Aorta (tissue), 5 donors: ENCODE data around the gene AFDN. TPM values are rescaled to one million over a fixed set of nuclear protein-coding genes. Genes with fewer than 3 reads are reported as not detected.

Experiments used
- ATAC-seq: fragments of 200-7000 bp; cut with Tn5 transposase; one replicate; pipeline ENCODE4 v1.9.1; 2022; ENCODE audit warnings: moderate library complexity; ENCODE audit not compliant: low FRiP score
- DNase-seq, 2 donors: peaks; one replicate each; pipeline ENCODE4 v3.0.0-alpha.2; 2020
- H3K27ac ChIP-seq, 2 donors: one replicate each; pipeline ENCODE4 v1.5.1; 2013; ENCODE audit warnings: low read length in 2 of 2, mild to moderate bottlenecking in 2 of 2, moderate library complexity in 2 of 2, control low read depth in 1 of 2, inconsistent platforms in 1 of 2, low read depth in 1 of 2
- H3K27me3 ChIP-seq, 2 donors: one replicate each; pipeline ENCODE4 v1.6.1; 2013; ENCODE audit warnings: control low read depth in 1 of 2, low read length in 1 of 2, mild to moderate bottlenecking in 1 of 2, moderate library complexity in 1 of 2; ENCODE audit not compliant: insufficient read depth in 2 of 2, control insufficient read depth in 1 of 2
- H3K36me3 ChIP-seq, 2 donors: one replicate each; pipeline ENCODE4 v1.6.1; 2013; ENCODE audit warnings: control low read depth in 1 of 2, low read length in 1 of 2, mild to moderate bottlenecking in 1 of 2; ENCODE audit not compliant: insufficient read depth in 2 of 2, control insufficient read depth in 1 of 2
- H3K4me1 ChIP-seq, 2 donors: one replicate each; pipeline ENCODE4 v1.6.1; 2013; ENCODE audit warnings: low read length in 2 of 2, control low read depth in 1 of 2, mild to moderate bottlenecking in 1 of 2, moderate library complexity in 1 of 2; ENCODE audit not compliant: insufficient read depth in 2 of 2, control insufficient read depth in 1 of 2
- H3K4me3 ChIP-seq, 2 donors: one replicate each; pipeline ENCODE4 v1.5.1; 2013; ENCODE audit warnings: low read length in 2 of 2, control low read depth in 1 of 2, mild to moderate bottlenecking in 1 of 2
- H3K9me3 ChIP-seq: one replicate; pipeline ENCODE4 v1.6.1; 2013; ENCODE audit warnings: mild to moderate bottlenecking, low read length; ENCODE audit not compliant: control insufficient read depth
- WGBS, 2 donors: extraction: QIAGEN DNeasy Blood & Tissue Kit; methylation state at CpG; one replicate each; pipeline ENCODE4 v1.1.7; 2013; 5-methylcytosine and 5-hydroxymethylcytosine counted together
- intact Hi-C, 2 donors: fragments of 100-400 bp; cut with DNase I; formaldehyde crosslinking; loops; one replicate each; pipeline versions ENCODE4 v1.14.2 to v1.15.0; 2022
- polyA plus RNA-seq, 2 donors: library from polyadenylated mRNA; stranded (reverse); fragments of 200-250 nt; gene quantifications; one replicate each; pipeline ENCODE4 v1.2.3, GENCODE V29; 2013
- total RNA-seq, 2 donors: library from RNA; stranded (reverse); fragmentation: NEBNext Ultra II Directional; extraction: Animal tissue kit (Norgen Biotek cat#: 25700); gene quantifications; one replicate each; pipeline ENCODE4 v1.2.1, GENCODE V29; 2021
- donor health status: healthy with polysubstance abuse.
- donor health status: Bipolar disorder and iron deficiency.
- donor health status: DM: no; HTN: no; CAD: no.
- donor health status: DM: no; HTN: no; CAD: no.
- donor health status: DM: yes; HTN: yes; CAD: no.

Gene AFDN
- total and polyA plus RNA-seq, 4 donors = 15.5 to 99.2 (median 47.5) TPM

DNA sequence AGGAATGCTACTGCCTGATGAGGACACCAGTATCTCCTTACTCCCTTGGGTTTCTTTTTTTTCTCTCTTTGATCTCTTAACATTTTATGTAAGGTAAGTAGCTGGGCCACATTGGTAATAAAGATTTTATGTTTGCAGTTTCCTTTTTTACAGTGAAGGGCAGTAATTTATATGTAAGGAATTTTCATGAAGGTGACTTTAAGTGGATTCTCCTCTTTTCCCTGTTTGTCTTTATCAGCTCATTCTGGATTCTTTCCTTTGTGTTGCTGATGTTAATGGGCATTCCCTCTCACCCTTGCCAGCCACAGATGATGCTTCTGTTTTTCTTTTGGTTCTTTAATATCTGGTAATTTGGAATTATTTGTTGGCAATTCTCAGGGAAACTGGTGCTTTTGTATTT lies 34.7 kb downstream of the AFDN start:
- H3K27me3 ChIP-seq = no peaks in the 10 kb centered on the region
- H3K9me3 ChIP-seq = no peaks in the 10 kb centered on the region
- H3K4me3 ChIP-seq = no peak overlapping the region
- peaks cover 2 to 8% of the 10 kb centered on the region in 2 donors for H3K4me1 ChIP-seq
- intact Hi-C loops = no loop called here
- H3K27ac ChIP-seq = no peak overlapping the region
- no peak for ATAC-seq
- no peaks in the 10 kb centered on the region for H3K36me3 ChIP-seq
- DNase-seq = no peak

DNA sequence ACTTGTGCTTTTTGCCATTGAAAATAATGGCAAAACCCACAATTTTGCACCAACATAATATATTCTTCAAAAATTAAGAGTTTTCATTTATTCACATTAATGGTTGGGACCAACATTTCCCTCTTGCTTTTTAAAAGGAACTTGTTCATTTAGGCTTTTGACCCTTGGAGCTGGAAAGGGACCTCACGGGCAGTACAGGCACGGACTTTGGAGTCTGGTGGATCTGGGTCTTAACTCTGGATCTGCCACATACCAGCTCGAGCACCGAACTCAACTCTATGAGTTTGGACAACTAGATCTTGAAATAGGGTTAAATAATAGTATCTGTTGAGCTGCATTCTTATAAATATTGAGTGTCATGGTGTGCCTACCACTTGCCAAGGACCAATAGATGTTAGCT lies 37.2 kb downstream of the AFDN start:
- Histone ChIP-seq H3K27ac (no peak overlapping the region), H3K9me3 (no peaks in the 10 kb centered on the region), H3K27me3 (no peaks in the 10 kb centered on the region), H3K4me3 (no peak overlapping the region), H3K4me1 (peaks cover 2 to 3% of the 10 kb centered on the region in 2 donors), H3K36me3 (peaks cover 0 to 2% of the 10 kb centered on the region in 2 donors)
- 95 to 96% methylated on average over 4 of the region's 4 CpGs for WGBS, 2 donors
- intact Hi-C loops = no loop called here
- ATAC-seq = no peak
- DNase-seq = no peak

DNA sequence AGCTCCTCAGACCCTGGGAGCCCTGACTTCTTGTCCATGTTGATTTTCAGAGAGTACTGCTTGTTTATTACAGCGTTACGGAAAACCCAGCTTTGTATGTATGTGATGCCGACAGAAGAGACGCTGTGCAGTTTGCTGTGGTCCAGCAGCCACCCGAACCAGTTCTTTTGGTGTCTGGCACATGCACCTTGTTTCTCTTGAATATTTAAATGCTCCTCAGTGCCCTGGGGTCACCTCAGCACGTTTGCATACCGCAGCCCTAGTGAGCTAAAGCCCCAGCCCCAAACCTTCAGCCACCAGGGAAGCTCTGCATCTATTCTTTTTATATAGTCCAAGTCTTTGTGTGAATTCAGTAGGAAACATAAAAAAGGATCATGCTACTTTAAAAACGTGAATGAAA lies 39.9 kb downstream of the AFDN start:
- no peak for DNase-seq
- Histone ChIP-seq H3K27me3 (no peaks in the 10 kb centered on the region), H3K4me3 (no peak overlapping the region), H3K27ac (no peak overlapping the region), H3K4me1 (no peaks in the 10 kb centered on the region), H3K36me3 (peaks cover 0 to 4% of the 10 kb centered on the region in 2 donors), H3K9me3 (no peaks in the 10 kb centered on the region)
- ATAC-seq = no peak
- intact Hi-C loops = no loop called here
- WGBS, 2 donors = 80 to 84% methylated on average over 8 of the region's 8 CpGs

DNA sequence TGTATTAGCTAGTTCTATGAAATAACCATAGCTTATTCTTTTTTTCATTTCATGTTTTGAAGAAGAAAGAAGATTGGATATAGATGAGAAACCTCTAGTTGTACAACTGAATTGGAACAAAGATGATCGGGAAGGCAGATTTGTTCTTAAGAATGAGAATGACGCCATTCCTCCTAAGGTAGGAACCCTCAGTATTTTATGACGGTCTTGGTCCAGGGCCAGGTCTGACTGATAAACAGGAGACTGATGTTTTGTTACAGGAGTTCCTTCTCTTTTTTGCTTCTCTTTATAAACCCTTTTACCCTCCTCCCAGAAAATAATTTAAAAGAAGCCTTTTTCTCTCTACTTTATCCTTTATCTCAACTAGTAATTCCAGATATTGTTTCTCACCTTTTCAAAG lies 43.6 kb downstream of the AFDN start:
- peaks cover 0 to 8% of the 10 kb centered on the region in 2 donors for H3K36me3 ChIP-seq
- ATAC-seq = no peak
- WGBS, 2 donors = 90 to 95% methylated on average over 3 of the region's 3 CpGs
- H3K4me1 ChIP-seq = no peaks in the 10 kb centered on the region
- H3K27ac ChIP-seq = no peak overlapping the region
- H3K27me3 ChIP-seq = no peaks in the 10 kb centered on the region
- DNase-seq = no peak
- H3K4me3 ChIP-seq = no peak overlapping the region
- intact Hi-C loops = no loop called here
- H3K9me3 ChIP-seq = no peaks in the 10 kb centered on the region

DNA sequence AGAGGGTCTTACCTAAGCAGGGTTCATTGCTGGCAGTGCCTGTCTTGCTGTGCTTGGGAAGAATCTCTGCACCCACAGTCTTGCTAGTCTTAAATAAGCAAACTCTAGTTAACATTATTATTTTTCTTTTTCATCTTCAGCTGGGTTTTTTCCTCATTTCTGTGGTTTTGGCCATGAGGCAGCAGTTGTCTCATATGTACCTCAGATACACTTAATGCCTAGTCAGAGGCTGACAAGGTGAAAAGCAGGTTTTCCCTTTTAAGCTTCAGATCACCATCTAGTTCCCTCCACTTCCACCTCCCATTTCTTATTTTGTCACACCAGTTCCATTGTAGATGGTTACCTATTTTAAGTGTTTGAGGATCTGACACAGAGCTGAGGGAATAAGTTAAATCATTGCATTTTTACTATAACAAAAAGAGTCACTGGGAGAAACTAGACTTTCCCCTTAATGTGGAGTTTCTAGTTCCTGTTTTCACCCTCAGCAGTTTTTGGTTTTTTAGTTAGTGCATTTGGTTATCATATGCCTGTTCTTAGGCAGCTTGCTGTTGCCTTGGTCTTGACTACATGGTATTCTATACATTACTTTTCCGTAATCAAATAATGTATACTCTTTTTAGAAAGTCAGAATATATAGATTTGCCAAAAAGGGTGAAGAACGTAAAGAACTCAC lies 46.0 kb downstream of the AFDN start:
- WGBS, 2 donors = 84 to 93% methylated on average over 2 of the region's 2 CpGs
- no peak for DNase-seq

DNA sequence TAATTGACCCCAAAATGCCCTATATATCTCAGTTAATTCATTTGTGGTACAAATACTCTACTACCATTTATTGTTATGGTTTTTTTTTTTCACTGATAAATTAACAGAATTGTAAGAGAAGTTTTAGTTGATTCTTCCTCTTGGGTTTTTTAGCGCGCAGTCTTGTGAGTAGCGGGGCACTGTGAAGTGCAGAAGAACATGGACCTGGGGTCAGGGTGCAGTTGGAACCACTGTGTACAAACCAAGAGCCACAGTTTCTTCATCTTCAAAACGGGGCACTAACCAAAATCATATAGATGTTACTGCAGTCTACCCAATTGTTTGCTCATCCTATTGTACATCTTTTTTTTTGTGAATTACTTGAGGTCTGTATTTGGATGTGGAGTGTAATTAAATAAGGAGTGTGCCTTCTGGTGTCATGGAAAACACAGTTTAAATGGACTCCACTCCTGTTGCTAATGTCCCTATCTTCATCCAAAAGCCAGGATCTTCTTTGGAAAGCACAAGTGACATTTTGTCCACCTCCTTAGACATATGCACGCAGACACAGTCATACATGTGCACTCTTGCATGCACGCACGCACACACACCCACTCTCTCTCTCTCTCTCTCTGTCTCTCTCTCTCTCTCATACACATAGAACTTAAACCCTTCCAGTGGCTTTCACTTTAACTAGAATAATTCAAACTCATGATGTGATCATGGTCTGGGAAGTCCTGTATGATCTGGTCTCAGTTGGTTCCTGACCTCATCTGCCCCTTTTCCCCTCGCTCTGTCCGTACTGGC lies 51.5 kb downstream of the AFDN start:
- intact Hi-C loops = no loop called here
- DNase-seq = no peak
- Histone ChIP-seq H3K36me3 (peaks cover 4 to 7% of the 10 kb centered on the region in 2 donors), H3K4me3 (no peak overlapping the region), H3K4me1 (no peaks in the 10 kb centered on the region), H3K27me3 (no peaks in the 10 kb centered on the region), H3K9me3 (no peaks in the 10 kb centered on the region), H3K27ac (no peak overlapping the region)
- 89 to 99% methylated on average over 9 of the region's 9 CpGs for WGBS, 2 donors
- no peak for ATAC-seq

More for the DNA sequence above, 46.0 kb downstream of the AFDN start:
- Histone ChIP-seq H3K36me3 (peaks cover 3 to 8% of the 10 kb centered on the region in 2 donors), H3K4me3 (no peak overlapping the region), H3K27ac (no peak overlapping the region), H3K27me3 (no peaks in the 10 kb centered on the region), H3K9me3 (no peaks in the 10 kb centered on the region), H3K4me1 (no peaks in the 10 kb centered on the region)
- intact Hi-C loops = no loop called here
- ATAC-seq = no peak

DNA sequence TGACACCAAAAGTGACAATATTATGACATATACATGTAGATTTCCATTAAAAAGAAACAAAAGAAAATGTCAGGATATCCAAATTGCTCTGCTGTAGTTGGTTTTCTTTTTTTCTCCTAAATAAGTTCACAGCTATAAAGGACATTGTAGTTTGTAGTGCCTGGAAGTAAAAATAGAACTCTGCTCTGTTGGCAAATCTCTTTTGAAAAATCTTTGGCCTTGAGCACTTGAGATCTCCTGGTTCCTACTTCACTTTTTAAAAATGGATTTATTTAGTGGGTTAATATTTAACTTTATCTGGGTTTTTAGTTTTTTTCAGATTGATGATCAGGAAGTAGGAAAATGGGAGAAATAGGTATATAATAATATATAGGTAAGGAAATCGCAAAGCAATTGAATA lies 52.9 kb downstream of the AFDN start:
- no peaks in the 10 kb centered on the region for H3K9me3 ChIP-seq
- no peaks in the 10 kb centered on the region for H3K27me3 ChIP-seq
- ATAC-seq (no peak), DNase-seq (no peak)
- H3K27ac ChIP-seq = no peak overlapping the region
- 97 to 100% methylated on average over 1 of the region's 1 CpG for WGBS, 2 donors
- no peaks in the 10 kb centered on the region for H3K4me1 ChIP-seq
- intact Hi-C loops = no loop called here
- no peak overlapping the region for H3K4me3 ChIP-seq
- peaks cover 4 to 10% of the 10 kb centered on the region in 2 donors for H3K36me3 ChIP-seq

DNA sequence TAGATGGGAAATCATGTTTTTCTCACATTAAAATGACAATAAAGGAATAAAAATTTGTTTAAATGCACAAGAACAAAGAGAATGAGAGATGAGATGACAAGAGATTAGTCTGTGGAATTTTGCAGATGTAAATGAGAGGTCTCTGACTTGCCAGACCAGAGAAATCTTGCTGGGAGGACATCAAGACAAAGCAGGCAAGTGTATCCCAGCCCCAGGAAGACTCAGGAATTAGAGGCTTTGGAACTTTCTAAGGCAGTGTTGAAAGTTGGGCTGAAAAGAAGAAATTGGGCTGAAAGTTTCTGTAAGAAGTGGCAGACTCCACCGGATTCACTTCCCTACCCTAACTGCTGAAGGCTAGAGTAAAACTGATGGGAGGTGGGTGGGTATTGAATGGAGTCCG lies 54.6 kb downstream of the AFDN start:
- H3K4me1 ChIP-seq = no peaks in the 10 kb centered on the region
- H3K9me3 ChIP-seq = no peaks in the 10 kb centered on the region
- intact Hi-C loops = no loop called here
- DNase-seq = no peak
- peaks cover 4 to 7% of the 10 kb centered on the region in 2 donors for H3K36me3 ChIP-seq
- no peak overlapping the region for H3K4me3 ChIP-seq
- H3K27me3 ChIP-seq = no peaks in the 10 kb centered on the region
- WGBS, 2 donors = 95 to 98% methylated on average over 2 of the region's 2 CpGs
- no peak overlapping the region for H3K27ac ChIP-seq
- no peak for ATAC-seq

DNA sequence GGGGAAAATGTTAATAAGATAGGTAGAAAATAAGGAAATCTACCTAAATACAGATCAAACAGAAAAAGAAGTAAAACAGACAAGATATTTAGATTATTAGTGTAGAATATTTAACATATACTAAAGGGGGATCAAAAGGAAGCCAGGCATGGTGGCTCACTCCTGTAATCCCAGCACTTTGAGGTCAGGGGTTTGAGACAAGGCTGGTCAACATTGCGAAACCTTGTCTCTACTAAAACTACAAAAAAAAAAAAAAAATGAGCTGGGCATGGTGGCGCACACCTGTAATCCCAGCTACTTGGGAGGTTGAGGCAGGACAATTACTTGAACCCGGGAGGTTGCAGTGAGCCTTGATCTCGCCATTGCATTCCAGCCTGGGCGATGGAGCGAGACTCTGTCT lies 55.5 kb downstream of the AFDN start:
- H3K36me3 ChIP-seq = peaks cover 4 to 7% of the 10 kb centered on the region in 2 donors
- intact Hi-C loops = no loop called here
- ATAC-seq = no peak
- no peak overlapping the region for H3K4me3 ChIP-seq
- no peaks in the 10 kb centered on the region for H3K4me1 ChIP-seq
- H3K27me3 ChIP-seq = no peaks in the 10 kb centered on the region
- H3K9me3 ChIP-seq = no peaks in the 10 kb centered on the region
- WGBS, 2 donors = 97 to 98% methylated on average over 6 of the region's 6 CpGs
- no peak overlapping the region for H3K27ac ChIP-seq
- DNase-seq = no peak
